GM12801 (cell line): ENCODE results near the gene ADAP1.

Source experiments
- TF ChIP-seq, protein P1 (sequence below): IDR thresholded peaks from one replicate; pipeline ENCODE4 v1.5.1; 2011; ENCODE audit warnings: control low read depth; ENCODE audit not compliant: insufficient read length; ENCODE audit errors: extremely low read depth

ADAP1 gene

GRCh38 chr7:856444-857095 lies 97.9 kb downstream of the ADAP1 start:
- TF ChIP-seq, protein P1, sequence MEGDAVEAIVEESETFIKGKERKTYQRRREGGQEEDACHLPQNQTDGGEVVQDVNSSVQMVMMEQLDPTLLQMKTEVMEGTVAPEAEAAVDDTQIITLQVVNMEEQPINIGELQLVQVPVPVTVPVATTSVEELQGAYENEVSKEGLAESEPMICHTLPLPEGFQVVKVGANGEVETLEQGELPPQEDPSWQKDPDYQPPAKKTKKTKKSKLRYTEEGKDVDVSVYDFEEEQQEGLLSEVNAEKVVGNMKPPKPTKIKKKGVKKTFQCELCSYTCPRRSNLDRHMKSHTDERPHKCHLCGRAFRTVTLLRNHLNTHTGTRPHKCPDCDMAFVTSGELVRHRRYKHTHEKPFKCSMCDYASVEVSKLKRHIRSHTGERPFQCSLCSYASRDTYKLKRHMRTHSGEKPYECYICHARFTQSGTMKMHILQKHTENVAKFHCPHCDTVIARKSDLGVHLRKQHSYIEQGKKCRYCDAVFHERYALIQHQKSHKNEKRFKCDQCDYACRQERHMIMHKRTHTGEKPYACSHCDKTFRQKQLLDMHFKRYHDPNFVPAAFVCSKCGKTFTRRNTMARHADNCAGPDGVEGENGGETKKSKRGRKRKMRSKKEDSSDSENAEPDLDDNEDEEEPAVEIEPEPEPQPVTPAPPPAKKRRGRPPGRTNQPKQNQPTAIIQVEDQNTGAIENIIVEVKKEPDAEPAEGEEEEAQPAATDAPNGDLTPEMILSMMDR: no peak

DNA sequence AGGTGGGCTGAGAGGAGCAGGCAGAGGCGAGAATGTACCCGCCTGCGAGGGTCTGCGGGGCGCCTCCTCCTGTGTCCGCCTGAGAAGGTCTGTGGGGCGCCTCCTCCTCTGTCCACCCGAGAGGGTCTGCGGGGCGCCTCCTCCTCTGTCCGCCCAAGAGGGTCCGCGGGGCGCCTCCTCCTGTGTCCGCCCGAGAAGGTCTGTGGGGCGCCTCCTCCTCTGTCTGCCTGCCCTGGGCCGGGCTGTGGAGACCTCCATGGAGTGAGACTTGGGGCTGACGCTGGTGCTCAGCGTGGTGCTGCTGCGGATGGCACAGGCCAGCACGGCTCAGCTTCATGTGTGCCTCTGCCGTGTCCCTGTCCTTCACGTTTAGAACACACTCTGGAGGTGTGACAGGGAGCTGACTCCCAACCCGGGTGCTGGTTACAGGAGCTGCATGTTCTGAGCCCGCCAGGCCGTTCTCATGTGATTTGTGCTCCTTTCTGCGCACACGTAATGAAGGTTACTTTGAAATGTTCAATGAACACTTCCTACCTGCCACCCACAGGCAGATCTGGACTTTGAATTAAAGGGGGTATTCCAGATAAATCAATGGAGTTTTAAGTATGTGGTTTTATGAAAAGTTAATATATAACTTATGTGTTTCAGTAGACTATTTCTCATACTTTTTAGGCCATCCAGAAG lies 98.7 kb downstream of the ADAP1 start:
- TF ChIP-seq, protein P1: no peak

DNA sequence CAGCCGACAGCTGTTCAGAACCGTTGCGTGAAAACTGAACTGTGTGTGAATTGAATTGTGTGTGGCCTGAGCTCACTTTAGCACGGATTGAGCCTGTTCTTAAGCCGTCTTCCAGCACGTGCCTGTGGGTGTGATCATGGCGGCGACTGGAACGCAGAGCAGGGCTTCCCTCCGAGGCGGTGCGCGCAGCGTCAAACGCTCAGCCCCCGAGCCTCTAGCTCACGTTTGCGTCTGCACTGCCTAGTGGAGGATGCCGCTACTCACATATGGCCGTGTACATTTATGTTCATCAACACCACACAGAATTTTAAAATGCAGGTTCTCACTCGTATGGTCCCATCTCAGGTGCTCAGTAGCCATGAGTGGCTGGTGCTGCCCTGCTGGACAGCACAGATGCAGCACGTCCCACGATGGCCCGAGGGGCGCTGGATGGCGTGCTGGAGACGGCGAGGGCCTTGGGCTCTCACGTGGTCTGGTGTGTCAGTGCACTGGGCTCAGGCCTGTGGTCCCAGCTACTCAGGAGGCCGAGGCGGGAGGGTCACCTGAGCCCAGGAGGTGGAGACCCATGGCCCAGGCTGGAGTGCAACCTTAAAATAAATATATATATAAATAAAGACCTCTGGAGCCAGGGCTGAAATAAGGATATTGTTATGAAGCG lies 100.2 kb downstream of the ADAP1 start:
- TF ChIP-seq, protein P1: no peak

GRCh38 chr7:853366-854117 lies 100.9 kb downstream of the ADAP1 start:
- TF ChIP-seq, protein P1: no peak

- TF ChIP-seq, protein P1: no peak
These were observed 103.3 kb downstream of the ADAP1 start for GRCh38 chr7:851204-851603.

DNA sequence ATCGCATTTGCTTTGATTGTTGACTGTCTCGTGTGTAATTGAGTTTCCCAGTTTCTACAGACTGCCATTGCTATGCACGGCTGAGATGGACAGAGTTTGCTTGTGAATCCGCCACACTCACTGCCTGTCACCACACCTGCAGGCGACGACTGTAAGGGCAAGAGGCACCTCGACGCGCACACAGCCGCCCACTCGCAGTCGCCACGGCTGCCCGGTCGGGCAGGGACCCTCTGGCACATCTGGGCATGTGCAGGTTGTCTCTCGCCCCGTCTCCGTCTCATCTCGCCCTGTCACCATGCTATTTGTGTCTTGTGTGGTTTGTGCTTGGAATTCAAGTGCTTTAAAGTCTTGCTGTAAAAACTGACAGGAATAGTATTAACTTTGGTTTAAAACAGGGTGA lies 104.7 kb downstream of the ADAP1 start:
- TF ChIP-seq, protein P1: no peak

DNA sequence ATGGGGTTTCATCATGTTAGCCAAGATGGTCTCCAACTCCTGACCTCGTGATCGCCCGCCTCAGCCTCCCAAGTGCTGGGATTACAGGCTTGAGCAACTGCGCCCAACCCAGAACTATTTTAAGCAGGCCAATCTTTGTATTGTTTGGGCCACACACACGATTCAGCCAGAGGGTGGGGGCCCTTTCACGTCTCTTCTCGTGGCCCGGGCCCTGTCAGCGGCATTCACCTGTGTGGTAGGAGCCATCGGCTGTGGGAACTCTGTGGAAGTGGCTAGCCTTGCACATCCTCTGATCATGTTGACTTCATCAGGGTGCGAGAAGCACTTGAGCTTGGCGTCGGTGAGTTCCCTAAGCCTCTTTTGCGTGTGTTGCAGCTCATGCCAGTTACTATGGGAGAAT lies 105.3 kb downstream of the ADAP1 start:
- TF ChIP-seq, protein P1: no peak
